ENCODE results near the gene GK.

The GK gene

GRCh38 chrX:30654989-30655607, 1.9 kb downstream of the GK start:
- H3K4me3 ChIP-seq (ENCODE audit: low read depth, low read length) = peak overlapping the region; percentile 74
- no peak for TF ChIP-seq CTCF (IDR thresholded peaks at IDR 0.05; ENCODE audit: low read depth, low read length)

DNA sequence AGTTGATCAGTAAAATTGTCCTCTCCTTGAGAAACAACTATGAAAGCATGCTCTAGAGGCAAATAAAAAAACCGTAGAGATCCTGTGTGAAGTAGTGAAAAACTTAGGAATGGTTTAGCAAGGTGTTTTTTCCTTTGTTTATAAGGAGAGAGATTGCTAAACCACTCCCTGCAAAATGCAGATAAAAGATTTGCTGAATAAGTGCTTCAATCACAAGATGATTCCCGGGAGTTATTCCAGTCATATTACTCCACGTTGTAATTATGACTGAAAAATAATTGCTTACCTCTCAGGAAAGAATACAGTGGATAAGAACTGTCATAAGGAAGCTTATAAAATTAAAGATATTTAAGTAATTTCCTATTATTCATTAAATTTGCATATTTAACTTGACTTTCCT, 2.8 kb downstream of the GK start:
- no peak overlapping the region for H3K4me3 ChIP-seq (ENCODE audit: low read depth, low read length)
- TF ChIP-seq CTCF (IDR thresholded peaks at IDR 0.05; ENCODE audit: low read depth, low read length) = no peak

DNA sequence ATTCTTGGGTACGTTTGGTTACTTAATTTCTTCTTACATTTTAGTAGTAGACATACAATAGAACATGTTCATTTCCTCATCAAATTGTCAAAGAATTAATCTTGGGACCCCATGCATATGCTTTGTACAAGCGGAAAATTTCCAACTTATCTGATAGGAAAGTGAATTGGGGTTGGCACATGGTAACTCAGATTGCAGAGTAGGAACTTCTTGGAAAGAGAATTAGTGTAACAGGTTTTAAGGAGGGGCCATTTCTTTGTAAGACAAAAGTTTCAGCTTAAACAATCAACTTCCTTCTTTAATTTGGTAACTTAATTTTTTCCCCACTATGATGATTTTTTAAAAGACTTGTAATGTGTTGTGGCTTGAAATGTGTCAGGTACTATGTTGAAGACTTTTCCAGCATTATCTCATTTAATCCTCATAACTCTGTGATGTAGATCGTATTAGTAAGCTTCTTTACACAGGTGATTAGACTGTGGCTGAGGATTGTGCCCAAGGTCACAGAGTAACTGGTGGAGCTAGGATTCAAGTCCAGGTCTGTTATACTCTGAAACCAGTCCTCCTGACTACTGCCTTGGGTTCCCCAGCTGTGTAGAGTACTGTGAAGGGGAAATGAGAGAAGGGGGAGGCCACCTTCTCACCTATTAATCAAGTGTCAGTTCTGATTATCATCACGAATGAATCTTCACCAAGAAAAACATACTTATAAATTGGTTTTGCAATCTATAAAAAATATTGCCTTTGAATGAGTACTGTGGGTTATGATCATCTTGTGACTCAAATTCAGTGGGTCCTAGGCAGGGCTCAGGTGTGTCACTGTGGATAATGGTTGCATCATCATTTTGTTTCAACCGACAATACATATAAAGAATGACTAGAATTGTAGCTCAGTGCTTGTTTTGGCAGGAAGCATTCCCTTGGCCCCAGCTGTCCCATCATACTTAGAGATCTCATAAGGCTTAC, 4.3 kb downstream of the GK start:
- no peak for TF ChIP-seq CTCF (IDR thresholded peaks at IDR 0.05; ENCODE audit: low read depth, low read length)
- H3K4me3 ChIP-seq (ENCODE audit: low read depth, low read length) = no peak overlapping the region

GRCh38 chrX:30659421-30659820, 6.2 kb downstream of the GK start:
- TF ChIP-seq CTCF (IDR thresholded peaks at IDR 0.05; ENCODE audit: low read depth, low read length) = no peak

GRCh38 chrX:30661228-30661627, 8.0 kb downstream of the GK start:
- TF ChIP-seq CTCF (IDR thresholded peaks at IDR 0.05; ENCODE audit: low read depth, low read length) = no peak
- no peak overlapping the region for H3K4me3 ChIP-seq (ENCODE audit: low read depth, low read length)

More at GRCh38 chrX:30659421-30659820, 6.2 kb downstream of the GK start:
- no peak overlapping the region for H3K4me3 ChIP-seq (ENCODE audit: low read depth, low read length)

DNA sequence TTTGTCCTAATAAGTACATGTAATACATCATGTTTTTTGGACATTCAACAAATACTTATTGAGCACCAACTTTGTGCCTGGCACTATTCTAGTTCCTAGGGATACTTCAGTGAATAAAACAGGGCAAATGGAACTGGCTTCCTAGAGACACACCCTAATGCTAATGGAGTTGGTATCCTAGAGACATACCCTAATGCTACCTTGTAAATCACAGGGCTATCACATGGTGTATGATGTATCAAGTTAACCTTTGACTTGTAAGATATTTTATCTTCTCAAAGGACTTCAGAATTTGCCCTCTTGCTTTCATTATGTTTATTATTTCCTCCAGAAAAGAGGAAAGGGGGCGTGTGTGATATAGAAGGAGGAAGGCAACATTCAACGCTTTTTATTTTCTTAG, 10.1 kb downstream of the GK start:
- no peak for TF ChIP-seq CTCF (IDR thresholded peaks at IDR 0.05; ENCODE audit: low read depth, low read length)
- H3K4me3 ChIP-seq (ENCODE audit: low read depth, low read length) = no peak overlapping the region

- no peak for TF ChIP-seq CTCF (IDR thresholded peaks at IDR 0.05; ENCODE audit: low read depth, low read length)
Measured at GRCh38 chrX:30665471-30665870, 12.2 kb downstream of the GK start.

More at GRCh38 chrX:30665471-30665870, 12.2 kb downstream of the GK start:
- no peak overlapping the region for H3K4me3 ChIP-seq (ENCODE audit: low read depth, low read length)
